DMS53 treated with DMSO at 0.1 percent for 48 hours (cell line): ENCODE data around the gene NUP133.
"Not testable (repeated sequence)": the region's sequence is repeated elsewhere in the genome, so short reads cannot be mapped to it uniquely, and the experiment has no call there.

Source experiments
- DNase-seq: peaks from one replicate; lab custom pipeline; 2025; ENCODE audit not compliant: unreplicated experiment; lab: John Stamatoyannopoulos, UW

The NUP133 gene

GRCh38 chr1:229507951-229508822 lies at the start of gene NUP133:
TSS of gene NUP133 (minus strand) at chr1:229508341. CDS start at chr1:229508249, 92 bp downstream.
- DNase-seq: peak; percentile 96

DNA sequence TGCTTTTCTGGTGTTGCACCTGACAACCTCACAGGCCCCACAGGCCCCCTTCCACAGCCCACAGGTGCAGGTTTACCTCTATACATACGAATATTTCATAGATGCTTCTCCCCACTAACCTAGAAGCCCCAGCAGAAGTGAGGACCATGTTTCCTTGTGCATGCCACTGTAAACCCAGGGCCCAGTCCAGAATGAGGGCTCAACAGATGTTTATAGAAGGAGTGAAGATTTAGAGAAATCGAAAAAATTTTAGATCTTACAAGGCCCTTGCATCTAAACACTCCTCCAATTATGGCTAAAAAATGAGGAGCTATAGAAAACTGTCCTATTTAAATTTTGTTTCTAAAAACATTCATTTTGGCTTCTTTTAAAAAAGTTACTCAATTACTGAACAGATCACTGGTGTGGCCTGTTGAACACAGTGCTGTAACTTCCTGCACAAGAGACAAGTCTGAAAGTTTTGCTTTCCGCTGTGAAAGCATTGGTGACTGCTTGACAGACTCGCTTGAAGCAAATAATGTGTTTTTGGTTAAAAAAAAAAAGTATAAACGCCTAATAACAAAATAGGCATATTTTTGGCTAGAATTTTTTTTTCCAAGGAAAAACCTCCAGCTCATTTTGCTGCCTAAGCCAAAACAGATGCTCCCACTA lies 49.2 kb upstream of the NUP133 start:
- no peak for DNase-seq

- no peak for DNase-seq
Observed at GRCh38 chr1:229554886-229555621, 46.9 kb upstream of the NUP133 start.

GRCh38 chr1:229553621-229554130 lies 45.5 kb upstream of the NUP133 start:
- no peak for DNase-seq

DNA sequence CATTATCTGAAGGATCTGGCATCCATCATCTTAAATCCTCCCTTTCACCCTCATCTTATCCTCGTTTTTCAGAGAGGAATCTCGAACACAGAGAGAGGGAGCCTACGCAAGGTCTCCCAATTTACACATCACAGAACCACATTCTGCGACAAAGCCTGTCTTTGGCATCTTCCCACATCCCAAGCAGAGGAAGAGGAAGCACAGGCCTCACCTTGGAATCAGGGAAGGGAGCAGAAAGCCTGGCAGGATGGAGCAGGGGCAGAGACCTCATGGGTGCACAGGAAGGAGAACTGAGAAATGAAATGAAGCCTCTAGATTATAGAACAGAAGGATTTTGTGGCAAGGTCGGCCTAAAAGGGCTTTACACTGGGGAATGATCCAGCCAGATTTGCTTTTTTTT lies 44.6 kb upstream of the NUP133 start:
- no peak for DNase-seq

GRCh38 chr1:229550812-229551567 lies 42.8 kb upstream of the NUP133 start:
- no peak for DNase-seq

- no peak for DNase-seq
Observed at GRCh38 chr1:229547542-229547941, 39.4 kb upstream of the NUP133 start.

DNA sequence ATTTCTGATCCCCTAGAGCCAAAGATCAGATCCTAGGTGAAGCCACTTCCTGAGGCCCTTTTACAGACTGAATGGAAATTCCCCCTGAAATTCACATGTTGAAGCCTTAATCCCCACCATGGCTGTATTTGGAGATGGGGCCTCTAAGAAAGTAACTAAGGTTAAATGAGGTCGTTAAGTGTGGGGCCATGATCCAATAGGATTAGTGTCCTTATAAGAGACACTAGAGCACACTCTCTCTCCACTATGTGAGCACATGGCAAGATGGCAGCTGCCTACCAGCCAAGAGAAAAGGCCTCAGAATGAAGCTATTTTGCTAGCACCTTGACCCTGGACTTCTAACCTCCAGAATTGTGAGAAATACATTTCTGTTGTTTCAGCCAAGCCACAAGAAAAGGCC lies 36.4 kb upstream of the NUP133 start:
- no peak for DNase-seq

- no peak for DNase-seq
Observed at GRCh38 chr1:229539863-229540506, 31.8 kb upstream of the NUP133 start.

- no peak for DNase-seq
Observed at GRCh38 chr1:229538945-229539344, 30.8 kb upstream of the NUP133 start.

GRCh38 chr1:229537894-229538293 lies 29.8 kb upstream of the NUP133 start:
- no peak for DNase-seq

GRCh38 chr1:229536982-229537381 lies 28.8 kb upstream of the NUP133 start:
- no peak for DNase-seq

- no peak for DNase-seq
Observed at GRCh38 chr1:229535230-229535629, 27.1 kb upstream of the NUP133 start.

GRCh38 chr1:229531326-229531725 lies 23.2 kb upstream of the NUP133 start:
- no peak for DNase-seq

- no peak for DNase-seq
Observed at GRCh38 chr1:229529639-229530038, 21.5 kb upstream of the NUP133 start.

DNA sequence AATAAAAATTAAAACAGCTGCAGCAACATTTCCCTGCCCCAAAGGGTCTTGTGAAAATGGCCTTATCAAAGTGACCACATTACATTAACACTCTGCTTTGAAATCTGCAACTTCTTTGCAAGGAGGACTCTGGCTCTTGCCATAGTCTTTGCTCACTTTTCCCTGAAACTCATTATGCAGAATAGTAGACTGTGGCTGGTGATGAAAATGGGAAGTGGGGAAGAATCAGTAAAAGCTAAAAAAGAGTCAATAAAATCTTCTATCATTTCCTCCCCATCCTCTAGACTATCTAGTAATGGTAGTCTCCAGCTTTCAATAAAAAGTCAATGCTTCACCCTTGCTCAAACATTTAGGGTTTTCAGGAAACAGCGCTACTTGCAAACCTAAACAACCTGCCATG lies 18.6 kb upstream of the NUP133 start:
- DNase-seq: no peak

GRCh38 chr1:229523052-229523451 lies 14.9 kb upstream of the NUP133 start:
- no peak for DNase-seq

DNA sequence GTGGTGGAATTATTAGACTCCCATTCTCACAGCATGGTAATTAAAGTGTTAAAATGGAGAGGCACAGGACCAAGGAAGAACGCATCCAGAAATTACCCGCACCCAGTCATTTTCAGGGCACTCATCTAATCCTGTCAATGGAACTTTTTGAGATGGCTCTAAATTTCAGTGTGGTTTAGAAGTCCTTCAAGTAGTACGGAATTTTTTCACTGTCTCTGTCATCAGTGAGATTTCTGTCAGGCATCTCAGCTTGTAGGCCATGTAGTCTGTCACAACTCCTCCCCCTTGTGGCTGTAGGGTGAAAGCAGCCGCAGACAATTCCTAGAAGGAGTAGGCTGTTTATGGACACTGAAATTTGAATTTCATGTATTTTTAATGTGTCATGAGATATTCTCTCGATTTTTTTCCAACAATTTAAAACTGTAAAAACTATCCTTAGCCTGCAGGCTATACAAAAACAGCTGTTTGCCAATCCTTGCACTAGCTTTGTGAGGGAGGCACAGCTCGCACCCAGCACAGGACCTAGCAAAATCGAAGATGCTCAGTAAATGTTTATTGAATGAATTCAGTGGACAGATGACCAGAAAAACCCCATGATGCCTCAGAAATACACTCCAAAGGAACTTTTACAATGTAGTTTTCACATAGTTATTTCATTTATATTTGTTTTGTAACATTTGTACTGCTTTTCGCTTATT lies 6.6 kb upstream of the NUP133 start:
- peak; percentile 61 for DNase-seq

GRCh38 chr1:229511625-229512024 lies 3.5 kb upstream of the NUP133 start:
- DNase-seq: not testable (repeated sequence)

GRCh38 chr1:229511201-229511600 lies 3.1 kb upstream of the NUP133 start:
- not testable (repeated sequence) for DNase-seq
